Gastroesophageal sphincter (tissue), 4 donors: ENCODE measurements around the gene HOXA7. TPM values are rescaled to one million over a fixed set of nuclear protein-coding genes. Genes with fewer than 3 reads are reported as not detected.

Source experiments
- ATAC-seq: fragments of 150-250 bp; one replicate; pipeline ENCODE4 v1.9.1; 2016; ENCODE audit warnings: mild to moderate bottlenecking, moderate library complexity
- H3K27ac ChIP-seq, 4 donors: fragments of 200-600 bp; sonication (generic) in 3 of 4; 1 replicate in 3 of 4; 2 replicates in 1 of 4; pipeline ENCODE4 v1.5.1; 2016 to 2019
- H3K27me3 ChIP-seq: fragments of 200-600 bp; sonication (generic); one replicate; pipeline ENCODE4 v1.5.1; 2019
- H3K36me3 ChIP-seq, 2 donors: fragments of 200-600 bp; sonication (generic); one replicate each; pipeline ENCODE4 v1.5.1; 2019; ENCODE audit warnings: control low read depth in 1 of 2
- H3K4me1 ChIP-seq, 3 donors: fragments of 200-600 bp; sonication (generic); 1 replicate in 2 of 3; 2 replicates in 1 of 3; pipeline ENCODE4 v1.5.1; 2016 to 2019; ENCODE audit warnings: control low read depth in 2 of 3
- H3K4me3 ChIP-seq, 2 donors: fragments of 200-600 bp; sonication (generic); one replicate each; pipeline ENCODE4 v1.5.1; 2019; ENCODE audit warnings: mild to moderate bottlenecking in 1 of 2, moderate library complexity in 1 of 2
- H3K9me3 ChIP-seq, 3 donors: fragments of 200-600 bp; sonication (generic); one replicate each; pipeline ENCODE4 v1.5.1; 2017 to 2019; ENCODE audit warnings: control low read depth in 2 of 3
- CTCF ChIP-seq, 4 experiments: fragments of 200-600 bp in 2 of 4; fragments of 450-650 bp in 2 of 4; sonication (generic) in 1 of 4; IDR thresholded peaks; one replicate each; pipeline ENCODE4 v1.5.1; 2017 to 2019; ENCODE audit warnings: antibody characterized with exemption in 4 of 4, mild to moderate bottlenecking in 2 of 4, moderate library complexity in 2 of 4
- EP300 ChIP-seq: sonication (generic); formaldehyde crosslinking; IDR thresholded peaks from one replicate; pipeline ENCODE4 v1.6.1; 2017; ENCODE audit warnings: antibody characterized with exemption, mild to moderate bottlenecking
- POLR2A ChIP-seq, 2 donors: fragments of 450-650 bp; IDR thresholded peaks; one replicate each; pipeline ENCODE4 v1.6.1; 2017; ENCODE audit warnings: antibody characterized with exemption in 2 of 2, mild to moderate bottlenecking in 2 of 2, moderate library complexity in 1 of 2
- POLR2AphosphoS5 ChIP-seq: sonication (generic); formaldehyde crosslinking; IDR thresholded peaks from one replicate; pipeline ENCODE4 v1.6.1; 2017; ENCODE audit warnings: antibody characterized with exemption
- WGBS, 2 donors: methylation state at CpG; one replicate each; pipeline ENCODE4 v1.1.5; 2018; ENCODE audit warnings: low coverage in 1 of 2; 5-methylcytosine and 5-hydroxymethylcytosine counted together
- small RNA-seq, 4 donors: library from RNA; depleted of rRNA; stranded (forward); fragments of <200 nt; gene quantifications; one replicate each; pipeline ENCODE3, GENCODE V24; 2016
- total RNA-seq, 4 donors: library from RNA; depleted of rRNA; stranded (reverse); fragments of >200 nt; gene quantifications; one replicate each; pipeline ENCODE4 v1.1.0, GENCODE V29; 2016

Gene HOXA7
- total RNA-seq, 4 donors from 2014 or later = 0.85 to 5.1 (median 1.4) TPM

GRCh38 chr7:27106901-27107240 is 49.6 kb downstream of the HOXA7 start:
- Histone ChIP-seq H3K4me1 (peaks cover 0 to 74% (median 21%) of the 10 kb centered on the region in 3 donors), H3K27ac (peak overlapping the region; percentile 94 to 99 (median 98)), H3K9me3 (no peaks in the 10 kb centered on the region), H3K36me3 (no peaks in the 10 kb centered on the region), H3K27me3 (no peaks in the 10 kb centered on the region), H3K4me3 (peak overlapping the region; percentile 38 to 96)
- WGBS, 2 donors = 3 to 4% methylated on average over 12 of the region's 14 CpGs
- TF ChIP-seq POLR2A (IDR thresholded peaks at IDR 0.05) (no peak), POLR2AphosphoS5 (no peak), EP300 (no peak), CTCF (IDR thresholded peaks at IDR 0.05) (no peak)
- no peak for ATAC-seq

- no peaks in the 10 kb centered on the region for H3K9me3 ChIP-seq
- H3K27ac ChIP-seq = peak overlapping the region; percentile 94 to 99 (median 98)
- H3K27me3 ChIP-seq = no peaks in the 10 kb centered on the region
- H3K36me3 ChIP-seq = no peaks in the 10 kb centered on the region
- ATAC-seq = no peak
- TF ChIP-seq EP300 = no peak
- peak; percentile 9 to 17 for TF ChIP-seq POLR2A (IDR thresholded peaks at IDR 0.05)
- peaks cover 0 to 69% (median 17%) of the 10 kb centered on the region in 3 donors for H3K4me1 ChIP-seq
- H3K4me3 ChIP-seq = peak overlapping the region; percentile 38 to 96
- WGBS, 2 donors = 3% methylated on average over 3 to 6 of the region's 44 CpGs
Observed at GRCh38 chr7:27106181-27106900, 50.1 kb downstream of the HOXA7 start.

- TF ChIP-seq CTCF (IDR thresholded peaks at IDR 0.05) (no peak), POLR2AphosphoS5 (no peak), EP300 (no peak), POLR2A (IDR thresholded peaks at IDR 0.05) (no peak)
- Histone ChIP-seq H3K9me3 (no peaks in the 10 kb centered on the region), H3K27ac (peak overlapping the region; percentile 94 to 99 (median 98)), H3K36me3 (no peaks in the 10 kb centered on the region), H3K4me1 (peaks cover 0 to 67% (median 14%) of the 10 kb centered on the region in 3 donors), H3K27me3 (no peaks in the 10 kb centered on the region), H3K4me3 (peak overlapping the region; percentile 38 to 96)
- ATAC-seq = no peak
- 31 to 42% methylated on average over 9 to 13 of the region's 13 CpGs for WGBS, 2 donors
Observed at GRCh38 chr7:27105301-27106031, 51.0 kb downstream of the HOXA7 start.

- Histone ChIP-seq H3K27me3 (no peaks in the 10 kb centered on the region), H3K4me3 (peak overlapping the region; percentile 48 to 96), H3K9me3 (no peaks in the 10 kb centered on the region), H3K27ac (peak overlapping the region; percentile 94 to 99 (median 98)), H3K4me1 (peaks cover 0 to 67% (median 10%) of the 10 kb centered on the region in 3 donors), H3K36me3 (no peaks in the 10 kb centered on the region)
- no peak for TF ChIP-seq POLR2A (IDR thresholded peaks at IDR 0.05)
- peak; percentile 4 for TF ChIP-seq POLR2AphosphoS5
- no peak for TF ChIP-seq CTCF (IDR thresholded peaks at IDR 0.05)
- TF ChIP-seq EP300 = no peak
- no peak for ATAC-seq
- 6 to 21% methylated on average over 11 to 13 of the region's 13 CpGs for WGBS, 2 donors
Observed at GRCh38 chr7:27104341-27105058, 52.0 kb downstream of the HOXA7 start.

Small RNAs within 50 kb of the gene (small RNA-seq; reads per million reads assigned to genes)
- 0 reads per million in 4 donors for gene AC004080.5
- 0 reads per million in 4 donors for gene RF02140
- gene RF02141 = 0 reads per million in 4 donors

Other genes with a start within 250 kb of the HOXA7 start
- gene HOXA1, start 60.7 kb downstream of the HOXA7 start, total RNA-seq = 1 to 10 TPM in 1 of 4 donors, under 1 TPM in 2, not detected in 1; 0.23 to 2.3 (median 0.27) TPM
- gene HOXA2, start 54.0 kb downstream of the HOXA7 start, total RNA-seq = 1 to 10 TPM; 3.1 to 7.0 (median 5.0) TPM
- 10 to 100 TPM in 3 of 4 donors, 1 to 10 TPM in 1; 8.6 to 20.2 (median 15.3) TPM for gene HOXA4, start 25.9 kb downstream of the HOXA7 start, total RNA-seq
- gene HOXA5, start 13.0 kb downstream of the HOXA7 start, total RNA-seq = 10 to 100 TPM; 11.0 to 34.6 (median 29.3) TPM
- 10 to 100 TPM in 1 of 4 donors, under 1 TPM in 1, not detected in 2; 0.46 to 12.7 TPM for gene HOXA6, start 8.9 kb downstream of the HOXA7 start, total RNA-seq
- 10 to 100 TPM in 2 of 4 donors, 1 to 10 TPM in 2; 6.4 to 22.6 (median 10.3) TPM for gene HOXA3, start 4.1 kb downstream of the HOXA7 start, total RNA-seq
- gene HOXA9, start 8.9 kb upstream of the HOXA7 start, total RNA-seq = under 1 TPM in 2 of 4 donors, not detected in 2; 0.54 to 0.89 TPM
- under 1 TPM in 1 of 4 donors, not detected in 3; 0.67 TPM for gene HOXA10, start 17.6 kb upstream of the HOXA7 start, total RNA-seq
- under 1 TPM in 1 of 4 donors, not detected in 3; 0.12 TPM for gene HOXA11, start 28.6 kb upstream of the HOXA7 start, total RNA-seq
- gene HOXA13, start 43.4 kb upstream of the HOXA7 start, total RNA-seq = under 1 TPM in 1 of 4 donors, not detected in 3; 0.12 TPM
- gene EVX1, start 86.1 kb upstream of the HOXA7 start, total RNA-seq = not detected